ENCODE results near the gene CIT. TPM values are rescaled to one million over a fixed set of nuclear protein-coding genes. Genes with fewer than 3 reads are reported as not detected.

Gene CIT
- total and polyA plus RNA-seq, 9 of the 15 experiments (the other 6 are each of a cell fraction or from before 2014, with no cell fraction given): 1.1 to 46.7 (median 21.3) TPM

DNA sequence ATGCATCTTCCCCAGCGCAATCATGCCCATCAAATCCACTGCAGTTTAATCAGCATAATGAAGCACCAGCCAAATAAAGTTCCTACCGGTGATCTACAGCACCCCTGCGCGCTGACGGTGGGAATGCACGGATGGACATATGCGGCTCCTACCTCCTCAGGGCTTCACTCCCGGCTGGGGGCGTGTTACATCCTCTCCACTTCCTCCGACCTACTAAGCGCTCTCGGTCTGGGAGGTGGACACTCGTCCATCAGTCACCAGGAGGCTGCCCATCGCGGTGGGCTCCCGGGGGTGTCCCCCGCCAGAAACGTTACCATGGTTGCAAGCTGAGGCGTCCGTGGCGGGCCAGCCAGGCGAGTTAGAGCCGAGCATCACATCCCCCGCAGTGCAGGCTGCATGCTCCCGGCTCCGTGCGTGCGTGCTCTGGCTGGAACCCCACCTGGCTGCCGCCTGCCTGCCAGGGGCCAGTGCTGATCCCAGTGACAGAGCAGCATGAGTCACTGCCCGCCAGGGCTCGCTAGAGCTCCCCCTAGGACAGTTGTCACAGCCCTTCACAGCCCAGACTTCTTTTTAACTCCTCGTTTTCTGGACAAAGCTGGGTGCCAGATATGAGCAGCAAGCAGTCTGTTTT, 73.0 kb downstream of the CIT start (continued):
- TF ChIP-seq, protein P1, sequence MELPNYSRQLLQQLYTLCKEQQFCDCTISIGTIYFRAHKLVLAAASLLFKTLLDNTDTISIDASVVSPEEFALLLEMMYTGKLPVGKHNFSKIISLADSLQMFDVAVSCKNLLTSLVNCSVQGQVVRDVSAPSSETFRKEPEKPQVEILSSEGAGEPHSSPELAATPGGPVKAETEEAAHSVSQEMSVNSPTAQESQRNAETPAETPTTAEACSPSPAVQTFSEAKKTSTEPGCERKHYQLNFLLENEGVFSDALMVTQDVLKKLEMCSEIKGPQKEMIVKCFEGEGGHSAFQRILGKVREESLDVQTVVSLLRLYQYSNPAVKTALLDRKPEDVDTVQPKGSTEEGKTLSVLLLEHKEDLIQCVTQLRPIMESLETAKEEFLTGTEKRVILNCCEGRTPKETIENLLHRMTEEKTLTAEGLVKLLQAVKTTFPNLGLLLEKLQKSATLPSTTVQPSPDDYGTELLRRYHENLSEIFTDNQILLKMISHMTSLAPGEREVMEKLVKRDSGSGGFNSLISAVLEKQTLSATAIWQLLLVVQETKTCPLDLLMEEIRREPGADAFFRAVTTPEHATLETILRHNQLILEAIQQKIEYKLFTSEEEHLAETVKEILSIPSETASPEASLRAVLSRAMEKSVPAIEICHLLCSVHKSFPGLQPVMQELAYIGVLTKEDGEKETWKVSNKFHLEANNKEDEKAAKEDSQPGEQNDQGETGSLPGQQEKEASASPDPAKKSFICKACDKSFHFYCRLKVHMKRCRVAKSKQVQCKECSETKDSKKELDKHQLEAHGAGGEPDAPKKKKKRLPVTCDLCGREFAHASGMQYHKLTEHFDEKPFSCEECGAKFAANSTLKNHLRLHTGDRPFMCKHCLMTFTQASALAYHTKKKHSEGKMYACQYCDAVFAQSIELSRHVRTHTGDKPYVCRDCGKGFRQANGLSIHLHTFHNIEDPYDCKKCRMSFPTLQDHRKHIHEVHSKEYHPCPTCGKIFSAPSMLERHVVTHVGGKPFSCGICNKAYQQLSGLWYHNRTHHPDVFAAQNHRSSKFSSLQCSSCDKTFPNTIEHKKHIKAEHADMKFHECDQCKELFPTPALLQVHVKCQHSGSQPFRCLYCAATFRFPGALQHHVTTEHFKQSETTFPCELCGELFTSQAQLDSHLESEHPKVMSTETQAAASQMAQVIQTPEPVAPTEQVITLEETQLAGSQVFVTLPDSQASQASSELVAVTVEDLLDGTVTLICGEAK (IDR thresholded peaks at IDR 0.05): no peak
- TF ChIP-seq, protein P1 (CRISPR knock-in tag; IDR thresholded peaks at IDR 0.05): no peak
- no peak for TF ChIP-seq ZNF398 (CRISPR knock-in tag; IDR thresholded peaks at IDR 0.05)
- no peak for TF ChIP-seq ZNF212 (CRISPR knock-in tag; IDR thresholded peaks at IDR 0.05)
- peak in 1 of 2 experiments; percentile 49; a peak in 2 of 4 replicates for TF ChIP-seq MNT (conservative IDR thresholded peaks at IDR 0.05)
- TF ChIP-seq, protein P2, sequence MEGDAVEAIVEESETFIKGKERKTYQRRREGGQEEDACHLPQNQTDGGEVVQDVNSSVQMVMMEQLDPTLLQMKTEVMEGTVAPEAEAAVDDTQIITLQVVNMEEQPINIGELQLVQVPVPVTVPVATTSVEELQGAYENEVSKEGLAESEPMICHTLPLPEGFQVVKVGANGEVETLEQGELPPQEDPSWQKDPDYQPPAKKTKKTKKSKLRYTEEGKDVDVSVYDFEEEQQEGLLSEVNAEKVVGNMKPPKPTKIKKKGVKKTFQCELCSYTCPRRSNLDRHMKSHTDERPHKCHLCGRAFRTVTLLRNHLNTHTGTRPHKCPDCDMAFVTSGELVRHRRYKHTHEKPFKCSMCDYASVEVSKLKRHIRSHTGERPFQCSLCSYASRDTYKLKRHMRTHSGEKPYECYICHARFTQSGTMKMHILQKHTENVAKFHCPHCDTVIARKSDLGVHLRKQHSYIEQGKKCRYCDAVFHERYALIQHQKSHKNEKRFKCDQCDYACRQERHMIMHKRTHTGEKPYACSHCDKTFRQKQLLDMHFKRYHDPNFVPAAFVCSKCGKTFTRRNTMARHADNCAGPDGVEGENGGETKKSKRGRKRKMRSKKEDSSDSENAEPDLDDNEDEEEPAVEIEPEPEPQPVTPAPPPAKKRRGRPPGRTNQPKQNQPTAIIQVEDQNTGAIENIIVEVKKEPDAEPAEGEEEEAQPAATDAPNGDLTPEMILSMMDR (IDR thresholded peaks at IDR 0.05 in 2 of 3, conservative IDR thresholded peaks at IDR 0.05 in 1 of 3; ENCODE audit: insufficient read depth in 2 of 3, low read depth in 1 of 3, low read length in 3 of 3): peak; percentile 61 to 72 (median 68)
- peak; percentile 78; the same call in 1 of the 2 replicates for TF ChIP-seq ZKSCAN1 (IDR thresholded peaks at IDR 0.05; ENCODE audit: low read depth, low read length)

Data from K562 (cell line).